ENCODE results near the gene RPL38. TPM values are rescaled to one million over a fixed set of nuclear protein-coding genes. Genes with fewer than 3 reads are reported as not detected.

The RPL38 gene
- total and polyA plus RNA-seq, 12 donors: 661 to 2,186 (median 739) TPM

- WGBS, 2 donors: 3 to 5% methylated on average over 1 of the region's 1 CpG
These were observed 26.4 kb upstream of the RPL38 start for GRCh38 chr17:74177018-74177450.

GRCh38 chr17:74179576-74179975, 23.9 kb upstream of the RPL38 start:
- intact Hi-C loops (cut with DNase I): loop anchor here in 7 of 10 donors (5.0 to 10.0 kb wide), 7 partner anchors 347 to 755 kb away; partner anchors contain the start of gene SDK2 (in 1 of the 7)
- TF ChIP-seq CTCF (IDR thresholded peaks at IDR 0.05): no peak
- ATAC-seq (no peak), DNase-seq (no peak)
- Histone ChIP-seq H3K4me3 (no peak overlapping the region), H3K27ac (no peak overlapping the region), H3K36me3 (no peaks in the 10 kb centered on the region), H3K9me3 (peaks cover 0 to 3% (median 0%) of the 10 kb centered on the region in 11 donors), H3K4me1 (no peaks in the 10 kb centered on the region), H3K27me3 (peaks cover 0 to 73% (median 63%) of the 10 kb centered on the region in 7 donors)
- 64 to 78% methylated on average over 4 of the region's 4 CpGs for WGBS, 2 donors

More at GRCh38 chr17:74177018-74177450, 26.4 kb upstream of the RPL38 start:
- peaks cover 0 to 74% (median 63%) of the 10 kb centered on the region in 7 donors for H3K27me3 ChIP-seq
- intact Hi-C loops (cut with DNase I): loop anchor here in 8 of 10 donors (2.0 to 10.0 kb wide), 9 partner anchors 345 to 752 kb away; partner anchors contain the start of gene SDK2 (in 1 of the 8)
- DNase-seq: no peak
- peak in 1 of 9 donors; percentile 6 for TF ChIP-seq CTCF (IDR thresholded peaks at IDR 0.05)
- H3K4me3 ChIP-seq: no peak overlapping the region
- H3K27ac ChIP-seq: no peak overlapping the region
- H3K4me1 ChIP-seq: no peaks in the 10 kb centered on the region
- H3K9me3 ChIP-seq: peaks cover 0 to 3% (median 0%) of the 10 kb centered on the region in 11 donors
- ATAC-seq: no peak
- no peaks in the 10 kb centered on the region for H3K36me3 ChIP-seq

GRCh38 chr17:74180336-74180735, 23.1 kb upstream of the RPL38 start:
- WGBS, 2 donors: 27 to 31% methylated on average over 8 of the region's 8 CpGs
- Histone ChIP-seq H3K4me3 (no peak overlapping the region), H3K9me3 (peaks cover 0 to 3% (median 0%) of the 10 kb centered on the region in 11 donors), H3K27me3 (peaks cover 0 to 70% (median 59%) of the 10 kb centered on the region in 7 donors), H3K36me3 (no peaks in the 10 kb centered on the region), H3K27ac (no peak overlapping the region), H3K4me1 (no peaks in the 10 kb centered on the region)
- TF ChIP-seq CTCF (IDR thresholded peaks at IDR 0.05): no peak
- intact Hi-C loops (cut with DNase I): no loop called here
- no peak for DNase-seq
- ATAC-seq: no peak

GRCh38 chr17:74181341-74181740, 22.1 kb upstream of the RPL38 start:
- 83 to 85% methylated on average over 4 of the region's 4 CpGs for WGBS, 2 donors
- no peaks in the 10 kb centered on the region for H3K4me1 ChIP-seq
- no peak overlapping the region for H3K27ac ChIP-seq
- intact Hi-C loops (cut with DNase I): no loop called here
- TF ChIP-seq CTCF (IDR thresholded peaks at IDR 0.05): no peak
- DNase-seq: no peak
- no peak for ATAC-seq
- H3K9me3 ChIP-seq: peaks cover 0 to 3% (median 0%) of the 10 kb centered on the region in 11 donors
- no peak overlapping the region for H3K4me3 ChIP-seq
- peaks cover 0 to 69% (median 56%) of the 10 kb centered on the region in 7 donors for H3K27me3 ChIP-seq
- H3K36me3 ChIP-seq: no peaks in the 10 kb centered on the region

All from heart right ventricle (tissue), 16 donors.